GM12874 (cell line): ENCODE measurements around the gene C10orf62.

Experiments
- TF ChIP-seq, protein P1 (sequence below): IDR thresholded peaks from 2 replicates; pipeline ENCODE4 v1.5.1; 2011; ENCODE audit warnings: low read depth, mild to moderate bottlenecking, control low read depth, low read length, moderate library complexity; ENCODE audit not compliant: insufficient read depth

Gene C10orf62

DNA sequence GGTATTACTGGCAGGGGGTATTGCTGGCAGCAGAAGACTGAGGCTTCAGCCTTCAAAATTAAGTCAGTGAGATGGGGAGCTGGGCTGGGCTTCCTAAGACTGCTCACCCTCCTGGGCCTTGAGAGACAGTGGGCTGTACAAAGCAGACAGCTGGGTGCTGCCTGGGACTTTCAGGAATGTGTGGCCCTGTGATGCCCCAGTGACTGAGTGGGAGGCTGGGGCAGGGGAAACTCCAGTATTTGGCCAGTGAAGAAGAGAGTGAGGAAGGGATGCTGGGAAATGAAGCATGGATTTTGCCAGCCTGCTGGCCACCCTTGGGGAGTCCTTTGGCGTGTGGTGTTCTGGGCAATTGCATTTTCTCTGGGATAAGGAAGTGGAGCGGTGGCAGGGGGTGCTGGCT is 16.5 kb upstream of the C10orf62 start:
- TF ChIP-seq, protein P1, sequence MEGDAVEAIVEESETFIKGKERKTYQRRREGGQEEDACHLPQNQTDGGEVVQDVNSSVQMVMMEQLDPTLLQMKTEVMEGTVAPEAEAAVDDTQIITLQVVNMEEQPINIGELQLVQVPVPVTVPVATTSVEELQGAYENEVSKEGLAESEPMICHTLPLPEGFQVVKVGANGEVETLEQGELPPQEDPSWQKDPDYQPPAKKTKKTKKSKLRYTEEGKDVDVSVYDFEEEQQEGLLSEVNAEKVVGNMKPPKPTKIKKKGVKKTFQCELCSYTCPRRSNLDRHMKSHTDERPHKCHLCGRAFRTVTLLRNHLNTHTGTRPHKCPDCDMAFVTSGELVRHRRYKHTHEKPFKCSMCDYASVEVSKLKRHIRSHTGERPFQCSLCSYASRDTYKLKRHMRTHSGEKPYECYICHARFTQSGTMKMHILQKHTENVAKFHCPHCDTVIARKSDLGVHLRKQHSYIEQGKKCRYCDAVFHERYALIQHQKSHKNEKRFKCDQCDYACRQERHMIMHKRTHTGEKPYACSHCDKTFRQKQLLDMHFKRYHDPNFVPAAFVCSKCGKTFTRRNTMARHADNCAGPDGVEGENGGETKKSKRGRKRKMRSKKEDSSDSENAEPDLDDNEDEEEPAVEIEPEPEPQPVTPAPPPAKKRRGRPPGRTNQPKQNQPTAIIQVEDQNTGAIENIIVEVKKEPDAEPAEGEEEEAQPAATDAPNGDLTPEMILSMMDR: no peak

DNA sequence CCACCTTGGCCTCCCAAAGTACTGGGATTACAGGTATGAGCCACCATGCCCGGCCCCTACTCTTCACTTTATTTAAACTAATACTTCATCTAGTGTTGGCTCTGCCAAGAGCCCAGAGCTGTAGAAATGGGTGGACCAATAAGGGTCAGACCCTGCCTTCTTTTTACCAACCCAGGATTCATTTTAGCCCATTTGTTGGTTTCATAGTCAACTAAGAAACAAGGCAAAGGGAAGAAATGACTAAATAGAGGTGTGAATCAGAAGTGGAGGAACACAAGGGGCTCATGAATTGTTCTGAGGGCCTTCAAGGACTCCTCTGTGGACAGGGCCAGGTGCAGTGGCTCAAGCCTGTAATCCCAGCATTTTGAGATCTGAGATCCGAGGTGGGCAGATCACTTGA is 15.8 kb upstream of the C10orf62 start:
- TF ChIP-seq, protein P1: no peak

DNA sequence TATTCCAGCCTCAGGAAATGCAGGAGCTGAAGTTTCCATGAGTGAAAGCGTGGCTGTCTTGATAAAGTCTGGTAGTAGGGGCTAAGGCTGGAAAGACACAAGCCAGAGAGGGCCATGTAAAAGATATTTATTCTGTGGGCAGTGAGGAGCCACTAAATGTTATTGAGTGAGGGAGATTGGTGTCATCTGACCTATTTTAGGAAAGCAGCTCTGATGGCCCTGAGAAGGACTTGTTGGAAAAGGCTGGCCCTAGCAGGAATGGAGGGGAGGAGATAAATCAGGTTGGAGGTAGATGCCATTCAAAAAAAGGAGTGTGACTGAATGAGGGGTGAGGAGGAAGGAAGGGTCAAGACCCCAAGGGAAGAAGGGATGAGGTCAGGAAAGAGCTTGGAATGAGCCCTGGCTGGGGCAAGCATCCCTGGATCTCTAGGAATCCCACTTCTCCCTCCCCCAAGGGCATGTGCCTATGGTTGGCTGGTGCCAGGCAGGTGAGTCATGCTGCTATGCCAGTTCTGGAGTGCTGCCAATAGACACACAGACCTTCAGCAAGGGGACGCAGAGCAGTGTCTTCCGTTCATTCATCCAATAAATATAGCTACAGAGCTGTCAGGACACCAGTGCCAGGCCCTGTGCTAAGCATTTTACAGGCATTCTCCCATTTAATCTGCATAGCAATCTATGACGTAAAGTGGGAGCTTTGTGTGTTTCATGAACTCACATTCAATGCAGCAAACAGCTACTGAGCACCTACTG is 15.0 kb upstream of the C10orf62 start:
- TF ChIP-seq, protein P1: no peak

DNA sequence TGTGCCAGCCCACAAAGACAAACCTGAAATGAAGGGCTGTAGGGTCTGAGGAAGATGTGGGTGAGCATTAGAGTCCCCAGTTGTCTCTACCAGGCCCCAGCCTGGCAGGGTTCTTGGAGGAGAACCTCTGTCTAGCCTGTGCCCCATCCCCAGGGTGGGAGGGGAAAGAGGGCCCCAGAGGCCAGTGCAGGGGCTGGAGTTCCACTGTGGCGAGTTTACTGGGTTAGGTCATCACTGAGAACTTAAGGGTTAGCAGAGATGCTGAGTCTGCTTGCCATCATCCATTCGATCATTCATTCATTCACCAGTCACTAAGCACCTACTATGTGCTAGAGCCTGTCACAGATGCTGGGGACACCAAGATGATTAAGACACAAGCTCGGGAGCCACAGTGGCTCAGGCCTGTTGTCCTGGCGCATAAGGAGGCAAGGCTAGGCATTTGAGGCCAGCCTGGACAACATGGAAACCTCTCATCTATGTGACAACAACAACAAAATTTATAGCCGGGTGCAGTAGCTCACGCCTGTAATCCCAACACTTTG is 14.3 kb upstream of the C10orf62 start:
- TF ChIP-seq, protein P1: no peak

DNA sequence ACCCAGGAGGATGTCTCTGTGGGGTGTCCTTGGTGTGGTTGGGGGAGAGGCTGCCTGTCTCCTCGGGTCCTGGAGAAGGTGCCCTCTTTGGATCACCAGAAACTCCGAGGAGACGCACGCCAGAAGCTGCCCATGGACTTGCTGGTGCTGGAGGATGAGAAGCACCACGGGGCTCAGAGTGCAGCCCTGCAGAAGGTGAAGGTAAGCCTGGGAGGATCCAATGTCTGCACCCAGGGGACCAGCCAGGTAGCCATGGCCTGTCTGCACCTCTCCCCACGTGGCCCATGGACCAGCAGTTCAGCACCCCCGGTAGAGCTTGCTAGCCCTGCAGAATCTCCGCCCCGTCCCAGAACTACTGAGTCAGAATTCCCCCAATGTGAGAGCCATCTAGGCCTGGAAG is 11.8 kb upstream of the C10orf62 start:
- TF ChIP-seq, protein P1: no peak

DNA sequence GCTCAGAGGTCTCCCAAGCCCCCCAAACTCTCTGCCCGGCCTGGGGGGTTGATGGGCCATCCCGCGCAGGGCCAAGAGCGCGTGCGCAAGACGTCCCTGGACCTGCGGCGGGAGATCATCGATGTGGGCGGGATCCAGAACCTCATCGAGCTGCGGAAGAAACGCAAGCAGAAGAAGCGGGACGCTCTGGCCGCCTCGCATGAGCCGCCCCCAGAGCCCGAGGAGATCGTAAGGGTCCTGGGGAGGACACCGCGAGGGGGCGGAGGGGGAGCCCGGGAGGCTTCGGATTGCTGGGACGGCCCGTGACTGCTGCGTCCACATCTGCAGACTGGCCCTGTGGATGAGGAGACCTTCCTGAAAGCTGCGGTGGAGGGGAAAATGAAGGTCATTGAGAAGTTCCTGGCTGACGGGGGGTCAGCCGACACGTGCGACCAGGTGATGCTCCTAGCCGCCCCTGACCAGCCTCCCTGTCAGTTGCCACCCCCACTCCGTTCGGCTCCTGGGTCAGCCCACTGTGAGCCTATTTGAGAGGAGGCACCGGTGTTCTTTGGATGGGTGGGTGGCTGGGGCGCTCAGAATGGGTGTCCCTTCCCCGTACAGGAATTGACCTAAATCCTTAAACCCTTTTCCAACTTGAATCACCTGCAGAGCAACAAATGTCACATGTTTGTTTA is 11.2 kb upstream of the C10orf62 start:
- TF ChIP-seq, protein P1: no peak
